ENCODE measurements around the gene OPRM1. TPM values are rescaled to one million over a fixed set of nuclear protein-coding genes. Genes with fewer than 3 reads are reported as not detected.
"Not testable (repeated sequence)": the region's sequence is repeated elsewhere in the genome, so short reads cannot be mapped to it uniquely, and the experiment has no call there.

Gene OPRM1
- total RNA-seq, 1 experiment from 2014 or later = not detected

DNA sequence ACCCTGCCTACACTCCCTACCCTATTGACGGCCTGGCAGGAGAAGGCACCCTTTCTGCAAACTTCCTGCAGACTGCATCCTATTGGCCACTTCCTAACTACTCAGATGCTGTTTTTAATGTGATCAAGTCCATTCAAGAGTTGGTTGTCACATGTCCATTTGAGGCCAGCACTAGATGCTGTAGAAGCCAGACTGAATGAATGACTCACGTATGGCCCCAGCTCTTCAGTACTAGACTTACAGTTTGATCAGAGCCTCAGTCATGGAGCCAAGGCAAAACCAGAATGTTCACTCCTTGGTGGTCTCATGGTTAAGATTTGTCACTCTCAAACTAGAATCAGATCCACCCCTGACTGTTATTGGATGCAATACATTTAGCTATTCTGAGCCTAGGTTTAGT lies 101.7 kb downstream of the OPRM1 start:
- peak; percentile 10 for DNase-seq (ENCODE audit: low read depth)

DNA sequence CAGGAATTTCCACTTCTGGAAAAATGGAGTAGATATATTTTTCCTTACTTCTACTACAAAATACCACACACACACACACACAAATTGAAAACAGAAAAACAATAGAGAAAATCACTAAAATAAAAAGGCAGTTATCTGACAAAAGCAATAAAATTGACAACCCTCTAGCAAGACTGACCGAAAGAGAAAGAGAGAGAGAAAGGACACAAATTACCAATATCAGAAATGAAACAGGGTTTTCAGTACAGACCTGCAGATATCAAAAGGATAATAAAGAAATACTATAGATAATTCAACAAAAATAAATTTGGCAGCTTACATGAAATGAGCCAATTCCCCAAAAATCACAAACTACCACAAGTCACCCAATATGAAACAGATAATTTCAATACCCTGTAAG lies 104.7 kb downstream of the OPRM1 start:
- DNase-seq (ENCODE audit: low read depth) = no peak

DNA sequence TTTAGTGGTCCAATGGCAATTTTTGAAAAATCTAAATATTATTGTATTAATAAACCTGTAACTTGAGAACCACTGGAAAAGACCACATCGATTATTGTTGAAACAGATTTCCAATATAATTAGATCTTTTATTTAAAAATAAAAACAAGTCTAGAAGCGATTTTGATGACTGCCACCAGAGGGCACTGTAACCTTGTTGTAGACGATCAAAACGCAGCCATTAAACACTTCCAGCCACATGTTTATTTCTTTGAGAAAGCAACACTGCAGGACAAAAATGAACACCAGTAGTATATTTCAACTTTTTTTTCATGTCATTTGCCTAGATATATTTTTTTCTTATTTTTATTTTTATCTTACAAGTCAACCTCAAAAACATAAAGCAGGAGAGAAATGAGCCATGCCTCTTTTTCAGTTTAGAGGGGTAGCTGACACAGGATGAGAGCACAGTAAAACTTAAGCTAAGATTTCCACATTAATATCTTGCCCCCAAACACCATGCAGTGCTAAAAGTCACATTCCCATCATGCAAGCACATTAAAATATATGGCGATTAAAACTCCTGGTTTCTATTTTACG lies 115.4 kb downstream of the OPRM1 start:
- peak; percentile 30 for DNase-seq (ENCODE audit: low read depth)

DNA sequence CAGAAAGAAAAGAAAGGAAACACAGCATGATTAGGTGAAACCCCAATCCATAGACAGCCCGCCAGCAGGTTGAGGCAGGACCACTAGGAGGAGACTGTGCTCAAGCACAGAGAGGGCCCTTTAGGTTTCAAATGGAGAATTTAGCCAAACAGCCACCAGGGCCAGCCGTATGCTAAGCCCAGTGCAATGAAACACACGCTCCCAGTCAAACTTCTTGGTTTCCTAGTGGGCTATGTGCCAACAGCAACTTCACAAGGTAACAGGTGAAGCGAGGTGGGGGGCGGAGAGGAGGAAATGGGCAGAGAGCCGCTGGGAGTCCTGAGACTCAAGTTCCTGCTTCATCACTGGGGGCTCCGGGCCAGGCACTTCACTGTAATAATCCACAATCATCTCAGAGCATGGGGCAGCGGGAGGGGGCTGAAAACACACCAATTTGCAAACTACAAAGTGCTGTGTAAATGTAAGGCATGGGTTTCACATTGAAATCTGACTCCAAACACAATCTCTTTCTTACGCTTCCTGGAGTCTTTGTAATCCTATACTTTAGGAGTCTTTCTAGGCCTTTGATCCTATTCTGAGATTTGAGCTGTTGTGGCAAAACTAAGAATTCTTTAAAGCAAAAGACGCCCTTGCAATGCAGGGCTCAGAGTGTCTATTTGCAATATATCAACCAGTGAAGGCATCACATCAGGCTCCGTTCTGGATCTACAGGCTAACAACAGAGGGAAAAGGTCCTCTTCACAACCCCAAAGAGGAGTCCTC lies 117.3 kb downstream of the OPRM1 start:
- peak; percentile 50 for DNase-seq (ENCODE audit: low read depth)

DNA sequence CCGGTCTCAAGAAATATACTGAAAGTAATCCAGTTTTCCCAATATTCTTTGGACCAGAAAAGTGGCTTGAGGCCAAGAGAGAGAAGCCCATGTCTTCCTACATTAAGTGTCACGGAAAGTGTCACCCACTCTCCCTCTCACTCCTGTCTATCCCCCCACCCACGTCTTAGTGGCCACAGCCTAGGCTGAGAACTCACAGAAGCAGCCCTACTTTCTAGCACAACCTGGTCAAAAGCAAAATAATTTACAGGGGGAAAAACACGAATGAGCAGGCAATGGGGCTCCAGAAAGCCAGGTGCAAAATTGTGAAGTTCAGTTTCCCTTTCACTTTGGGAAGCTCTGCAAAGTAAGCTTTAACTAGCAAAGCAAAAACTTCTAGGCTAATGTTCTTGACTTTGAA lies 118.0 kb downstream of the OPRM1 start:
- no peak for DNase-seq (ENCODE audit: low read depth)

DNA sequence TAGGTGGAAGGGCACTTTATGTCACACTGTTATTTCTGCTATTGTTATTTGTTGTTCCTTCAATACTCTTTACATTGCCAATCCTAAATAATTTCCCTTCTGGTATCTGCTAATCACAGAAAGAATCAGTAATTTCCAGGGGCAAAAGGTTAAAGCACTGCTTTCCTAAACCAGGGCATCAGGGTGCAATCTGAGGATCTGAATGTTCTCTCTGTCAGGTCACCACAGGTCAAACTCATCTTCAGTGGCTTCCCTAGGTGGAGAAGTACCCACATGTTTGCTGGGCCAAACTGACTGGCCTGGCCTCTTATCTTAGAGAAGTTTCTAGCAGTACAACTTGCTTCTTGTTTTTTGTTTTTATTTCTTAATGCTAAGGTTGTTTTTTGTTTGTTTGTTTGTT lies 118.7 kb downstream of the OPRM1 start:
- DNase-seq (ENCODE audit: low read depth) = no peak

DNA sequence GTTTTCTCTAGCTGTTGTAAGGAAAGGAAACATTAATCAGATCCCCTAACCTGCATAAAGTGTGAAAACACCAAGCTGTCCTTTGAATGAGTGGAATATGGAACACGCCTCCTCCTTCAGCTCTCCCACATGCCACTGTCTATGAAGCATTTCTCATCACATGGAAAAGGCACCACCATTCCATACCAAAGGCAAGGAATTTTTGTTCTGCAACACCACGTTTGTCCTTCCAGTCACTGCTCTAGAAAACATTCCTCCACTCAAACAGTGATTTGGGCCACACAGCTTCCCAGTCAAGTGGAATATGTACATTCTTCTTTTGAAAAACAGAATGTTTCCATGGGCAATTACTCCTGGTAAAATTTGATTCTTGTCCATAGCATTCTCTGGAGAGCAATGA lies 120.1 kb downstream of the OPRM1 start:
- DNase-seq (ENCODE audit: low read depth) = no peak

DNA sequence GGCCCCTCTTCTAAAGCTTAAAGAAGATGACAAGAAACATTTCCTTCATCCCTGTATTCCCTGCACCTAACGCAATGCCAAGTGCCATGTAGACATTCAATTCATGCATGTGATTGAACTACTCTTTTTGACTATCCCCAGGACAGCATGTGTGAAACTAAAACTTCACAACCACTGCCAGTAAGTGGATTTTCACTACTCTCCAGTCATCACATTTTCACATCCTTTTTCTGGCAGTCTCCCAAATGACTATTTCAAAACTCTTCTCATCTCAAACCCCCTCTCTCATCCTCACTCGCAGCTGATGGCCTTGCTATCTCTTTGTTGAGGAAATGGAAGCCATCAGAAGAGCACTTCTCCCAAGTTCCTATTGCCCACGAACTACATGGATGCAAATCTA lies 122.6 kb downstream of the OPRM1 start:
- DNase-seq (ENCODE audit: low read depth) = no peak

DNA sequence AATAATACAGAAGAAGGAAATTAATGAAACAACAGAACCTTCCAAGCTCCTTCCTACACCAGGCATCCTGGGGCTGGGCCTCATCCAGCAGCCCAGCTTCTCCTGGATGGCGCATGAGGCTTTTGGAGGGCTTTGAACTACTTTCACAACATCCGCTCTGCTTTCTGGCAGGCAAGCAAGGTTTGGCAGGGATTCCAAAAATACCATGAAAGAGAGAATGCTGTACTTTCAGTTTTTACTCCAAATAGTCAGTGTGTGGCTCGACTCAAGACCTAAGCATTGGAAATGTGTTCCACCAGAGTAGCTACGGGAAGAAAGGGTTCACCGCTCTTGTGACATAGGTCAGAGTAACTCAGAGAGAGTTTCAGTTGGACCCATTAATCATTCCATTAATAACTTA lies 125.4 kb downstream of the OPRM1 start:
- DNase-seq (ENCODE audit: low read depth) = no peak

DNA sequence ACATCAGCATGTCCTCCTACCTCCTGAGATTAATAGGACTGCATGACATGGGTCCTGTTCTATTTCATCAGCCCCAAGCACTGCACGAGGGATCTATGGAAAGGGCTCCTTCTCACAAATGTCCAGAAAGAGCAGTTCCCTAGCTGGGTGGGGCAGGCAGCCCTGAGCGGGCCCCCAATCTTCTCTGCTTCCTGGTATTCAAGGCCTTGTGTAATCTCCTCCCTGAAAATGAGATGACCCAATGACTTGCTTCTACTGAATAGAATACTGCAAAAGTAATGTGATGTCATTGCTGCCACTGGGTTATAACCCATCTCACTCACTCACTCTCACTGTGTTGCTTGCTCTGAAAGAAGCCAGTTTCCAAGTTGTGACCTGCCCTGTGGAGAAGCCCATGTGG lies 126.4 kb downstream of the OPRM1 start:
- DNase-seq (ENCODE audit: low read depth) = no peak

DNA sequence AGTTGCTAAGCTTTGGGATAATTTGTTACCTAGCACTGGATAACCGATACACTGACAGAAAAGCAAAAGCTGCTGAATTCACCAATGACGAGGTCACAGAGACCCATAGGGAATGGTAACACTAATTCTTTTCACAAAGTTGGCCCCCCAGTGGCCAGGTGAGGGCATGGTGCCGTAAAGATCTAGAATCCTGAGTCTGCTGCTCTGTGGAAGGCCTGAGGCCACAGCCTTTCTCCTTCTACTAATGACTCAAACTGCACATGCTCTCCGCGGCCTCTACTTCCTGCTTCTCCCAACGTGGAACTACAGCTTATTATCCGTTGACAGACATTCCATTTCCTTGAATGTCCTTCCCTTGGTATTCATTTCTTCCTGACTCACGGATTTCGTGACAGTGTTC lies 127.1 kb downstream of the OPRM1 start:
- peak; percentile 15 for DNase-seq (ENCODE audit: low read depth)

DNA sequence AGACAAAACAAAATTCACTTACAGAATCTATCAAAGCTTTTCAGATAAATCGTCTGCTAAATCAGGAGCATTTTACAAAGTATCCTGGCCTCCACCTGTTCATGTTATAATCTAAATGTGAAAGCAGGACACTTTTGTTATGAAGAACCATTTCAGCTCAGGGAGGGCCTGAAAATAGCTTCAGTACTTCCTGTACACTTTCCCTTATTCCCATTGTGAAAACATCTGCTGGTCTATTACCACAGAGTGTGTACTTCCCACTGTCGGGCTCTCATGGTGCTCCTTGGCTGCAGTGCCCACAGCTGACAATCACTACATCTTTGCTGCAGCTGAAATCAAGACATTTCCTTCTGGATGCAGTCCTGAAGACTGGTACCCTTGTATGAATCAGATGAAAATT lies 128.1 kb downstream of the OPRM1 start:
- DNase-seq (ENCODE audit: low read depth) = no peak

DNA sequence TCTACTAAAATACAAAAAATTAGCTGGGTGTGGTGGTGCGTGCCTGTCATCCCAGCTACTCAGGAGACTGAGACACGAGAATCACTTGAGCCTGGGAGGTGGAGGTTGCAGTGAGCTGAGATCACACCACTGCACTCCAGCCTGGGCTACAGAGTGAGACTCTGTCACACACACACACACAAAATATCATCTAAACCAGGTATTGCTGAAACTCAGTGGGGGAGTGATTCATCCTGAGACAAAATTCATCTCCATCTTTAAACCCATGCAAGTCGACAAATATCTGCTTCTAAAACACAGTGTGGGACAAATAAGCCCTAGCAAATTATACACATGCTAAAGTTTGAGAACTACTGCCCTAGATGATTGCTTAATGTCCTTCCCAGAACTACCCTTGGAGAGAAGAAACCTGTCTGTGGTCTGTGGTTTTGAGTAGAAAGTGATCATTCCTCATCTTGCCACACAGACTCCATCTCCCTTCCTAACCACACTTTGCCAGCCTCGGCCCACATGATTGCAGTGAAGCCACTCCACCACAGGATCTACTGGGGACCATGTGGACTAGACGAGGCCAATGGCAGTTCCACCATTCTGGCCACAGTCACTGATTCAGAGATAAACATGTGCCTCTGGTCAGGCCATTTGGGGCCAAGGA lies 130.3 kb downstream of the OPRM1 start:
- DNase-seq (ENCODE audit: low read depth) = peak; percentile 55

DNA sequence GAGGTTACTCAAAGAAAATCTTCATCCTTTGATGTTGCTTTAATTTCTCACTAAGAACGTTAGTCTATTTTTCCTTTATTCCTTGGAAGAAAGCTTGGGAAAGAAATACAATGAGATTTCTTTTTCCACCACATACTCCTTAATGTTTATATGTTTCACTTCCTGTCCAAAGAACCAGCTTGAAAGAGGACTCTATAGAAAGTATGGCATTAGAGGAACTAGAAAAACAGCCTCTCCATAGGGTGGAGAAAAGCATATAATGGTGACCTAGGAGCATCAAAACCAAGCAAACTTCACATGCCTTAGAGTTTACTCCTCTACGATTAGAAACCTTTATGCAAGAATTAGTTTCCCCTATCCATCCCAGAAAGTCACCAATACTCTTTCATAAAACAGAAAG lies 131.1 kb downstream of the OPRM1 start:
- DNase-seq (ENCODE audit: low read depth) = no peak

DNA sequence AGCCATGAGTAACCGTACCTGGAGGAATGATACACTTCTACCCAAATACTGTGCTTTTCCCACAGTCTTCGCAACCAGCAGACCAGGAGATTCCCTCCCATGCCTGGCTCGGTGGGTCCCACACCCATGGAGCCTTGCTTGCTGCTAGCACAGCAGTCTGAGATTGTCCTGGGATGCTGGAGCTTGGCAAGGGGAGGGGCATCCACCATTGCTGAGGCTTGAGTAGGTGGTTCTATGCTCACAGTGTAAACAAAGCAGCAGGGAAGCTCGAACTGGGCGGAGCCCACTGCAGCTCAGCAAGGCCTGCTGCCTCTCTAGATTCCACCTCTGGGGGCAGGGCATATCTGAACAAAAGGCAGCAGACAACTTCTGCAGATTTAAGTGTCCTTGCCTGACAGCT lies 133.4 kb downstream of the OPRM1 start:
- not testable (repeated sequence) for DNase-seq (ENCODE audit: low read depth)

DNA sequence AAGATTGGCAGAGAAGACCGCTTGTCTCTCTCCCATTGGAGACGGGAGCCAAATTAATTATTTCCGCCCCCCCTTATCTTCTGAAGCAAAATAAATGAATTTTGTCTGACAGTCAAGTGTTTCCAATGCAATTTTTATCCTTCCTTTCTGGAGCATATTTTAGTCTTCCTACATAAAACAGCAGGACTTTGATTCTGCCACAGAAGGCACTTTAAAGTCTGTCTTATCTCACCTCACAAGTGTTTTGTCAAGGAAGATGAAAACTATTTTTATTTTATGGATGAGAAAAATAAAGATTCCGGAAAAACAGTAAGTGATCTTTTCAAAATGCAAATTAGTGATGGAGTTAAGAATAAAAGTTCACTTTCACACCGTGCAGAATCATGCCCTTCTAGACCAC lies 140.4 kb downstream of the OPRM1 start:
- no peak for DNase-seq (ENCODE audit: low read depth)

DNA sequence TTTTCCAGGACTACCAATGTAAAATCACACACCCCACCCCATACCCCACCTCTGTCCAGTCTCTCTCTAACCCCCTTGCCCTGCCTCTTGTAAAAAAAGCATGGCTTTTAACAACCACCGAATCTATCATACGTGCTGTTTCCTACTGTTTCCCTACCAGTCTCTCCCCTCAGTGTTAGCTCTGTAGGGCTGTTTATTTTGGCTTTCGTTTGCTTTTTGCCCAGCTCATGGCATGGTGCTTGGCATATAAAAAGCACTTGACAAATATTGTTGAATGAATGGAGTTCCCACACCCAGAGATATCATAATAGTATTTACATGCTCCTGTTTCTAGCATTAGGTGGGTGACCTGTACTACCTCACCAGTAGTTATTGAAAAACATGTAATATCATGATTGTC lies 148.2 kb downstream of the OPRM1 start:
- no peak for DNase-seq (ENCODE audit: low read depth)

DNA sequence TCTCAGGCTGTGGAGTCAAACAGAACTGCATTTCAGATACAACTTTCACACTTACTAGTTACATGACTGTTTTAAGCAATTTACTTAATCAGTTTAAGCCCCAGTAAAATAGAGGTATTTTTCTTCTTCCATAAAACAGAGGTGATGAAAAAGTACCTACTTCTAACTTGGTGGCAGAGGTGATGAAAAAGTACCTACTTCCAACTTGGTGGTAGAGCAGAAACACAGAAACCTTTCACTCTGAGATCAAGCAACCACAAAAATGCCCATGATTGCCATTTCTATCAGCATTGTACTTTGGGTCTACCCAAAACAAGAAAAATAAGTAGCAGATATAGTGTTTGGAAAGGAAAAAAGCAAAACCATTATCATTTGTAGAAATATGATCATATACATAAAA lies 148.7 kb downstream of the OPRM1 start:
- no peak for DNase-seq (ENCODE audit: low read depth)

DNA sequence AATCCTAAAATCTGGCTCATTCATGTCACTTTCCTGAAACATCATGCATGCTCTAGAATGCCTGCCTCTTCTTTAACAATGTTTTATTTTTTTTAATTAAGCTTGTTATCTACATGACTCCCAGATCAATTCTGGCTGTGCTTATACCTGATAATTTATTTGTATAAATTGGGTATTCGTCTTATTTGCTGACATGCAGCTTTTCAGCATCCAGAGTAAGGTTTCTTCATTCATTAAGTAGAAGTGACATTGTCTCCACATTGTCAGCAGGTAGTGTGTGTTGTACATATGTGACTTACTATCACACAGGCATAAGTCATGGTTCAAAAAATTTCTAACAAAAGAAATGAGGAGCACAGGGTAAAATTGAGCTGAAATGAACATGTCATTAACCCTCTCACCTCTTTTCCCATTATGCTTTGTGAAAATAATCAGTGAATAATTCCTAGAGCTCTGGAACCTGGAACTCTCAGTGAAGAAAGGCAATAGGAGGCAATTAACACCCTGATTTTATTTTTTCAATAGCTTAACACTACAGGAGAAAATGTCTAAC lies 157.4 kb downstream of the OPRM1 start:
- DNase-seq (ENCODE audit: low read depth) = no peak

DNA sequence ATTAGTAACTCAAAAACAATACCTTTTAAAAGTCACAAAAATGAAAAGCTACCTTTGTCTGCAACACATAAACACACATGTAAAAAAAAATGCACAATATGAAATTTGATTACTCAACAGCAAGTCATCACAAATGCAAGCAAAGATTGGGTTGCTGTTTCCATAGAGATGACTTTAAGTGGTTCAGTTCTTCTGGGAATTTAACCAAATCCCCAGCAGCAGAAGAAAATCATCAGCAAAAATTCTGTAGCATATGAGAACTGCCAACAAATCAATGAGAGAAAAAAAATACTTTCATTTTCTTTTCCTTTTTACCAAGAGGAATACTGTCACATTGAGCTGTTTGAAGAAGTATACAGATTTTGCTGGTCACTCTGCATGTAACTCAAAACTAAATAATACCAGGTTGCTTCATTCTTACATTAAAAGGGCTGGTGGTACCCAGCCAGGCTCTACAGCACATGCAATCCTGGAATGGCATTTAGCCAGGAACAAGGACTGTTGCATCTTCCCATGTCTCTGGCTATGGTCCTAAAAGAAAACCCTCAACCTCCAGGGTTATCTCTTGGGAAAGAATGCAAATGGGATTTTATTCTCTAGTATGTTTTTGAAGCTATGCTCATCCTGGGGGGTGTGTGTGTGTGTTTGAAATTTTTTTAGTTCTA lies 158.3 kb downstream of the OPRM1 start:
- peak; percentile 59 for DNase-seq (ENCODE audit: low read depth)

DNA sequence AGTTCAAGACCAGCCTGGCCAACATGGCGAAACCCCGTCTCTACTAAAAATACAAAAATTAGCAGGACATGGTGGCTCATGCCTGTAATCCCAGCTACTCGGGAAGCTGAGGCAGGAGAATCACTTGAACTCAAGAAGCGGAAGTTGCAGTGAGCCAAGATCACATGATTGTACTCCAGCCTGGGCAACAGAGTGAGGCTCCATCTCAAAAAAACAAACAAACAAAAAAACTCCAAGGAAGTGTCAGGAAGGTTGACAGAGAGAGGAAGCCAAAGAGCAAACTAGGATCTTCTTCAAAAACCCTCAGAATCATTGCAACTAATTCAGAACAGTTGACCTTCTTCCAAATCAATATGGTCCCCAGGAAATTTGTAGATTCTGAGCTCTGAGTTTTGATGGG lies 162.6 kb downstream of the OPRM1 start:
- not testable (repeated sequence) for DNase-seq (ENCODE audit: low read depth)

DNA sequence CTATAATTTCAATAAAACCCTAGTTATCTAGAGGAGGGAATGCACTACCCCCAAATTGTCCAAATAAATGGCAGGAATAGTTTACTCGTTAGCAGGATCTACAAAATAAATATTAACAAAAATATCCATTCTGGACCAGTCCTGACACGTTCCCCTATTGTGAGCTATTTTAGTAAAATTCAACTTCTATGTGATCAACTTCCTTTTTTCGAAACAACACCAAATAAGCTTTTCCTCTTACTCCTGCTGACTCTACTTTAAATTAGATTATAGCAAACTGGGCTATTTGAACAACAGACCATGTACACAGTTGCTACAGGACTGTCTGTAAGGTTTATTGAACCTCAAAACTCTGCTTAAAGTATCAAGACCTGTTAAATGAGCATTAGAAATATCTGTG lies 163.3 kb downstream of the OPRM1 start:
- no peak for DNase-seq (ENCODE audit: low read depth)
